PC-9 (cell line): Measurements from ENCODE around the gene CHKA. TPM values are rescaled to one million over a fixed set of nuclear protein-coding genes. Genes with fewer than 3 reads are reported as not detected.
A peak's percentile ranks its signal among the peaks of the same experiment; 100 is the strongest.

Source experiments
- BruUV-seq: library from RNA; stranded (reverse); fragments of 400-500 nt; replicated peaks from 2 replicates; lab custom pipeline; 2021; lab: Mats Ljungman, UMichigan
- CTCF ChIA-PET: fragments of 300-600 bp; sonication (Branson Sonifier 250); formaldehyde crosslinking; loops from one replicate; lab custom pipeline; 2022; ENCODE audit warnings: antibody characterized with exemption; lab: Charles Lee
- POLR2A ChIA-PET: fragments of 300-600 bp; sonication (Branson Sonifier 250); formaldehyde crosslinking; loops from one replicate; lab custom pipeline; 2022; ENCODE audit warnings: antibody characterized with exemption; ENCODE audit not compliant: unreplicated experiment; lab: Charles Lee
- DNase-seq, 2 experiments: peaks; one replicate each; pipeline versions ENCODE4 v3.0.0 to v3.0.0-alpha.2; 2015 to 2022; ENCODE audit warnings: mixed read lengths in 1 of 2
- H2AFZ ChIP-seq: fragments of 200-600 bp; sonication (generic); 2 replicates; pipeline ENCODE4 v1.8.1; 2017; ENCODE audit warnings: antibody characterized with exemption
- H3F3A ChIP-seq: fragments of 200-600 bp; sonication (generic); 2 replicates; pipeline ENCODE4 v1.8.1; 2017; ENCODE audit warnings: antibody characterized with exemption, mild to moderate bottlenecking, low read depth; ENCODE audit not compliant: insufficient read depth
- H3K27ac ChIP-seq: fragments of 200-600 bp; sonication (generic); 2 replicates; pipeline ENCODE4 v1.6.1; 2016; ENCODE audit warnings: mixed run types
- H3K27me3 ChIP-seq: fragments of 200-600 bp; sonication (generic); 2 replicates; pipeline ENCODE4 v1.6.1; 2016; ENCODE audit warnings: low read depth, mixed run types; ENCODE audit not compliant: insufficient read depth
- H3K36me3 ChIP-seq: fragments of 200-600 bp; sonication (generic); 2 replicates; pipeline ENCODE4 v1.6.1; 2016; ENCODE audit warnings: low read depth, mixed run types
- H3K4me1 ChIP-seq: fragments of 200-600 bp; sonication (generic); replicated peaks from 2 replicates; pipeline ENCODE4 v1.6.1; 2016; ENCODE audit warnings: mixed run types; ENCODE audit not compliant: insufficient read depth
- H3K4me2 ChIP-seq: fragments of 200-600 bp; sonication (generic); 2 replicates; pipeline ENCODE4 v1.6.1; 2017; ENCODE audit warnings: mixed run types
- H3K4me3 ChIP-seq: fragments of 200-600 bp; sonication (generic); 2 replicates; pipeline ENCODE4 v1.6.1; 2016; ENCODE audit warnings: mixed run types
- H3K79me2 ChIP-seq: fragments of 200-600 bp; sonication (generic); 2 replicates; pipeline ENCODE4 v1.6.1; 2017; ENCODE audit warnings: low read depth, mixed run types
- H3K9me2 ChIP-seq: fragments of 200-600 bp; sonication (generic); 2 replicates; pipeline ENCODE4 v1.8.1; 2017; ENCODE audit warnings: mild to moderate bottlenecking; ENCODE audit not compliant: insufficient read depth
- H3K9me3 ChIP-seq: fragments of 200-600 bp; sonication (generic); 2 replicates; pipeline ENCODE4 v1.8.1; 2016; ENCODE audit warnings: low read depth; ENCODE audit not compliant: insufficient read depth
- H4K20me1 ChIP-seq: fragments of 200-600 bp; sonication (generic); 2 replicates; pipeline ENCODE4 v1.8.1; 2017; ENCODE audit not compliant: insufficient read depth
- CTCF ChIP-seq: fragments of 200-600 bp; sonication (generic); conservative IDR thresholded peaks from 2 replicates; pipeline ENCODE4 v1.6.1; 2017; ENCODE audit warnings: mixed run types, antibody characterized with exemption, mild to moderate bottlenecking, moderate library complexity
- EZH2 ChIP-seq: fragments of 200-600 bp; sonication (generic); IDR thresholded peaks from 2 replicates; pipeline ENCODE4 v1.8.0; 2017; ENCODE audit warnings: antibody characterized with exemption, low read depth
- intact Hi-C: fragments of 100-400 bp; cut with micrococcal nuclease; formaldehyde crosslinking; loops from one replicate; pipeline ENCODE4 v1.10.0; 2022; ENCODE audit not compliant: unreplicated experiment
- total RNA-seq: library from RNA; stranded (reverse); gene quantifications from 2 replicates; pipeline ENCODE4 v1.2.3, GENCODE V29; 2021

The CHKA gene
- total RNA-seq, 1 experiment from 2014 or later, result 90.5 TPM

GRCh38 chr11:68039526-68040086, 81.6 kb downstream of the CHKA start:
- Histone ChIP-seq H4K20me1 (no peaks in the 10 kb centered on the region), H3K36me3 (no peaks in the 10 kb centered on the region), H3K27me3 (no peaks in the 10 kb centered on the region), H3K79me2 (peaks cover 30% of the 10 kb centered on the region), H2AFZ (no peak overlapping the region; the same call in 1 of the 2 replicates), H3K9me3 (no peaks in the 10 kb centered on the region), H3F3A (peaks cover 64% of the 10 kb centered on the region), H3K27ac (peak overlapping the region; percentile 65), H3K4me1 (peaks cover 36% of the 10 kb centered on the region), H3K4me2 (peak overlapping the region; percentile 91), H3K4me3 (peak overlapping the region; percentile 65), H3K9me2 (no peaks in the 10 kb centered on the region)
- POLR2A ChIA-PET, result interaction anchor here (0.8 to 1.1 kb wide), 3 partner anchors 25 to 30 kb away, joined by 3 to 8 read pairs (median 4); partner anchors contain the start of gene ALDH3B1
- TF ChIP-seq CTCF (no peak), EZH2 (no peak)
- CTCF ChIA-PET, result interaction anchor here (0.7 kb wide), 1 partner anchor 25 kb away, joined by 22 read pairs; no protein-coding TSS in a partner anchor
- no TSS peak for BruUV-seq
- no peak for DNase-seq
- intact Hi-C loops, result loop anchor here (1.0 to 5.0 kb wide), 3 partner anchors 29 to 108 kb away; partner anchors contain the start of genes ALDH3B1 and CHKA

- ChIA-PET CTCF (interaction anchor here (0.6 kb wide), 1 partner anchor 620 kb away, joined by 5 read pairs; no protein-coding TSS in a partner anchor), POLR2A (interaction anchor here (0.8 to 1.1 kb wide), 2 partner anchors 26 to 29 kb away, joined by 4 to 8 read pairs; partner anchors contain the start of gene ALDH3B1)
- Histone ChIP-seq H3K27ac (peak within 1 kb of the TSS; percentile 65), H3K4me2 (peak within 1 kb of the TSS; percentile 91), H4K20me1 (no peaks in the 10 kb centered on the region), H3K4me1 (peaks cover 35% of the 10 kb centered on the region), H3K79me2 (peaks cover 30% of the 10 kb centered on the region), H3F3A (peaks cover 69% of the 10 kb centered on the region), H3K9me3 (no peaks in the 10 kb centered on the region), H3K27me3 (no peaks in the 10 kb centered on the region), H3K4me3 (peak within 1 kb of the TSS; percentile 65), H3K36me3 (peaks cover 5% of the 10 kb centered on the region; the same call in 1 of the 2 replicates), H3K9me2 (no peaks in the 10 kb centered on the region), H2AFZ (peak within 1 kb of the TSS; percentile 81)
- TF ChIP-seq CTCF (no peak), EZH2 (no peak)
- intact Hi-C loops, result loop anchor here (1.0 kb wide), 1 partner anchor 9 kb away; the partner anchor contains the start of gene NDUFS8
- peak; percentile 73 to 80 for DNase-seq
- BruUV-seq, result TSS peak; percentile 33
Measured at GRCh38 chr11:68038718-68039525, 82.3 kb downstream of the CHKA start, which contains the start of gene TCIRG1. Gene TCIRG1, plus strand, starts transcription at chr11:68039025. Its CDS starts 2,247 bp downstream, at chr11:68041272.

- H3K27me3 ChIP-seq, result no peaks in the 10 kb centered on the region
- H3K4me1 ChIP-seq, result peaks cover 28% of the 10 kb centered on the region
- peaks cover 7% of the 10 kb centered on the region; the same call in 1 of the 2 replicates for H3K36me3 ChIP-seq
- intact Hi-C loops, result loop anchor here (1.0 kb wide), 1 partner anchor 8 kb away; the partner anchor contains the start of gene NDUFS8
- BruUV-seq, result TSS peak; percentile 75
- CTCF ChIA-PET, result interaction anchor here (0.6 kb wide), 1 partner anchor 620 kb away, joined by 5 read pairs; no protein-coding TSS in a partner anchor
- no peaks in the 10 kb centered on the region for H3K9me2 ChIP-seq
- H3K79me2 ChIP-seq, result peaks cover 30% of the 10 kb centered on the region
- POLR2A ChIA-PET, result interaction anchor here (1.1 kb wide), 1 partner anchor 28 kb away, joined by 8 read pairs; the partner anchor contains the start of gene ALDH3B1
- DNase-seq, result no peak
- TF ChIP-seq EZH2 (no peak), CTCF (no peak)
- H3F3A ChIP-seq, result peaks cover 72% of the 10 kb centered on the region
- H4K20me1 ChIP-seq, result no peaks in the 10 kb centered on the region
- H3K4me3 ChIP-seq, result peak overlapping the region; percentile 65
- no peaks in the 10 kb centered on the region for H3K9me3 ChIP-seq
- peak overlapping the region; percentile 91 for H3K4me2 ChIP-seq
- no peak overlapping the region for H3K27ac ChIP-seq
- peak overlapping the region; percentile 81 for H2AFZ ChIP-seq
Measured at GRCh38 chr11:68038226-68038717, 82.9 kb downstream of the CHKA start.
